HEK293T (cell line): Measurements from ENCODE around the gene PRKCE.

ENCODE experiments used
- CTCF ChIA-PET: fragments of 350-600 bp; formaldehyde crosslinking; extraction: SDS; loops from one replicate; lab custom pipeline; 2021; ENCODE audit warnings: antibody characterized with exemption, inconsistent platforms; lab: Yijun Ruan, JAX
- POLR2A ChIA-PET: fragments of 350-600 bp; formaldehyde crosslinking; extraction: SDS; loops from one replicate; lab custom pipeline; 2020; ENCODE audit warnings: antibody characterized with exemption, inconsistent platforms; lab: Yijun Ruan, JAX
- DNase-seq: peaks from one replicate; pipeline ENCODE4 v3.0.0; 2012; ENCODE audit warnings: mixed read lengths; ENCODE audit errors: extremely low spot score
- ARNT ChIP-seq: fragments of 450-650 bp; IDR thresholded peaks from 2 replicates; pipeline ENCODE4 v1.6.1; 2017; ENCODE audit warnings: mild to moderate bottlenecking
- BHLHE40 ChIP-seq: fragments of 450-650 bp; IDR thresholded peaks from 2 replicates; pipeline ENCODE4 v1.6.1; 2016; ENCODE audit warnings: mild to moderate bottlenecking, moderate library complexity, borderline replicate concordance
- CTBP1 ChIP-seq: fragments of 450-650 bp; IDR thresholded peaks from 2 replicates; pipeline ENCODE4 v1.6.1; 2016; ENCODE audit warnings: borderline replicate concordance
- ELF4 ChIP-seq: fragments of 450-650 bp; IDR thresholded peaks from 2 replicates; pipeline ENCODE4 v1.6.1; 2017; ENCODE audit warnings: antibody characterized with exemption
- FOXA1 ChIP-seq: fragments of 450-650 bp; IDR thresholded peaks from 2 replicates; pipeline ENCODE4 v1.6.1; 2016; ENCODE audit warnings: mild to moderate bottlenecking
- FOXK2 ChIP-seq: fragments of 450-650 bp; IDR thresholded peaks from 2 replicates; pipeline ENCODE4 v1.6.1; 2016; ENCODE audit warnings: mild to moderate bottlenecking
- FOXM1 ChIP-seq: fragments of 450-650 bp; IDR thresholded peaks from 2 replicates; pipeline ENCODE4 v1.6.1; 2017; ENCODE audit warnings: mild to moderate bottlenecking, borderline replicate concordance
- HDGF ChIP-seq: fragments of 450-650 bp; IDR thresholded peaks from 2 replicates; pipeline ENCODE4 v1.6.1; 2017; ENCODE audit warnings: antibody characterized with exemption, borderline replicate concordance
- L3MBTL2 ChIP-seq: fragments of 450-650 bp; conservative IDR thresholded peaks from 2 replicates; pipeline ENCODE4 v1.6.1; 2016; ENCODE audit warnings: mild to moderate bottlenecking
- LEF1 ChIP-seq: fragments of 450-650 bp; IDR thresholded peaks from 2 replicates; pipeline ENCODE4 v1.6.1; 2017; ENCODE audit warnings: mild to moderate bottlenecking, borderline replicate concordance
- NFRKB ChIP-seq: fragments of 450-650 bp; IDR thresholded peaks from 2 replicates; pipeline ENCODE4 v1.6.1; 2016; ENCODE audit warnings: mild to moderate bottlenecking, moderate library complexity
- SP1 ChIP-seq: fragments of 450-650 bp; IDR thresholded peaks from 2 replicates; pipeline ENCODE4 v1.6.1; 2017
- SUZ12 ChIP-seq: fragments of 450-650 bp; IDR thresholded peaks from 2 replicates; pipeline ENCODE4 v1.6.1; 2016; ENCODE audit warnings: mild to moderate bottlenecking
- TARDBP ChIP-seq: fragments of 450-650 bp; IDR thresholded peaks from 2 replicates; pipeline ENCODE4 v1.6.1; 2016
- ZNF384 ChIP-seq: fragments of 450-650 bp; IDR thresholded peaks from 2 replicates; pipeline ENCODE4 v1.6.1; 2016
- TF ChIP-seq, protein P1 (sequence below): fragments of 450-650 bp; IDR thresholded peaks from 2 replicates; pipeline ENCODE4 v1.6.1; 2016

The PRKCE gene

DNA sequence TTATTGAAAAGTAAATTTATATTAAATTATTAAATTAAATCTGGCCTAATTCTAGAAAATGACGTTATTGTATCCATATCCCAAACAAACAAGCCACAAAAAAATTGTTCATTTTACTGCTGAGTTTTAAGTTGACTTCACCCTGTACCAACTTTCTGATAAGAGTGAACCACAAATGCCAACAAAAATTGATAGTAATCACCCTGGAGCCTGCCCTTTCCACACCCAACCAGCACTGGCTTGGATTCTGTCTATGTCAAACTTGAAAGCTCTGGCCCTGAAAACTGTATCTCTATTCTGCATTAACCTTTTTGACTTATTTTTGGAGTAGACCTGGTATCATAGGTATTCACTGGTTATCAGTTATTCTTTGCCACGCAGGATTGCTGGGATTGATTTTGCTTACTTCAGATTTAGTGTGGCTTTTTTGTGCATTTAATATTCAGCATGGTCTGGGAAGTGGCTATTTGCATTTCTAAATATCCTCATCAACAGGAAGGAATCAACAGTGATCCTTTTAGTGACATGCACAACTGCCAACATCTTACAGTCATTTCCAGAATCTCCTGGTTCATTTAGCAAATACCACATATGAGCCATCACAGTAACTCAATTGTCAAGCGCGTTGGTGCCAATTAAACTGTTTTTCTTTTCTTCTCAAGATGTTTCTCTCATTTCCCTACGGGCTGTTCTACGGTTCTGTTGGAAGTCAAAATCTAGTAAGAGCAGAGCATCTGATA is 29.0 kb upstream of the PRKCE start:
- ChIA-PET CTCF (interaction anchor here (0.7 kb wide), 1 partner anchor 160 kb away, joined by 3 read pairs; no protein-coding TSS in a partner anchor), POLR2A (no interaction called here)

DNA sequence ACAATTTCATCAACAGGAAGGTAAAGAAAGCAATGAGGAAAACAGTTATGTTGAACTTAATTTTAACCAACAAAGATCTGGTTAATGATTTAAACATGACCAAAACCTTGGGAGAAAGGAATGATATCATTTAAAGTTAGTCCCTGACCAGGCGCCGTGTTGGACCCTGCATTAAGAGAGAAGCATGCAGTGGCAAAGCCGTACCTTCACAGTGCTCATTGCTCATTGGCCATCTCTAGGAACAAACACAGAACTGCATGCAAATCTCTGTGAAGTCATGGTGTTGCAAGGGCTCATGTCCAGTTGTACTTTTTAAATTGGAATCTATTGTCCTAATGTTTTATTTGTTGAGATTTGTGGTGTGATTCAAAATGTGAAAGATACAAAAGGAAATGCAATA is 28.4 kb upstream of the PRKCE start:
- POLR2A ChIA-PET: no interaction called here
- DNase-seq: no peak
- CTCF ChIA-PET: interaction anchor here (0.7 kb wide), 1 partner anchor 160 kb away, joined by 3 read pairs; no protein-coding TSS in a partner anchor
- no peak for TF ChIP-seq SP1
- no peak for TF ChIP-seq TARDBP
- TF ChIP-seq FOXA1: no peak
- no peak for TF ChIP-seq ELF4
- no peak for TF ChIP-seq ZNF384
- TF ChIP-seq NFRKB: no peak
- TF ChIP-seq SUZ12: no peak

More for the DNA sequence above, 29.0 kb upstream of the PRKCE start:
- no peak for DNase-seq
- no peak for TF ChIP-seq ZNF384
- TF ChIP-seq ARNT: no peak
- TF ChIP-seq SUZ12: no peak
- TF ChIP-seq ELF4: no peak
- no peak for TF ChIP-seq BHLHE40
- no peak for TF ChIP-seq TARDBP
- TF ChIP-seq FOXK2: no peak
- TF ChIP-seq SP1: no peak

DNA sequence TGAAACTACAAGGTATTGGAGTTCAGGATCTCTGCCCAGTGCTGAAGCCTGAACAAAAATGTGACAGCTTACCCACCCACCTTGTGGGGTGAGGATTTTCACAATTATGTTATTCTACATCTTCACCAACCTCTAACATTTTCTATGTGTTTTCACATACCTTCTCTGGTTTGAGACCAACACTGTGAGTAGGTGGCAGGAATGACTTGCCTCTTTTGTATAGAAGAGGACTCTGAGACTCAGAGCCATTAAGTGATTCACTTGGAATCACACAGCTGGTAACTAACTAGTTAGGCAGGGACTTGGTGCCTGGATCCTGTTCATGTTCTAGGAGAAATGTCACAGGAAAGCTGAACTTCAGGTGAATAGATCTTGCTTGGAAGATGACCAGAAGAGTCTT is 25.7 kb upstream of the PRKCE start:
- no peak for DNase-seq
- POLR2A ChIA-PET: interaction anchor here (1.9 kb wide), 1 partner anchor 15 kb away, joined by 8 read pairs; the partner anchor contains the start of gene SRBD1
- CTCF ChIA-PET: no interaction called here
- TF ChIP-seq BHLHE40: no peak
- no peak for TF ChIP-seq L3MBTL2
- no peak for TF ChIP-seq CTBP1
- no peak for TF ChIP-seq SUZ12
- no peak for TF ChIP-seq TARDBP
- TF ChIP-seq HDGF: no peak
- no peak for TF ChIP-seq FOXM1
- TF ChIP-seq NFRKB: no peak
- TF ChIP-seq SP1: no peak
- TF ChIP-seq ARNT: no peak
- no peak for TF ChIP-seq FOXK2
- TF ChIP-seq FOXA1: no peak
- no peak for TF ChIP-seq LEF1

DNA sequence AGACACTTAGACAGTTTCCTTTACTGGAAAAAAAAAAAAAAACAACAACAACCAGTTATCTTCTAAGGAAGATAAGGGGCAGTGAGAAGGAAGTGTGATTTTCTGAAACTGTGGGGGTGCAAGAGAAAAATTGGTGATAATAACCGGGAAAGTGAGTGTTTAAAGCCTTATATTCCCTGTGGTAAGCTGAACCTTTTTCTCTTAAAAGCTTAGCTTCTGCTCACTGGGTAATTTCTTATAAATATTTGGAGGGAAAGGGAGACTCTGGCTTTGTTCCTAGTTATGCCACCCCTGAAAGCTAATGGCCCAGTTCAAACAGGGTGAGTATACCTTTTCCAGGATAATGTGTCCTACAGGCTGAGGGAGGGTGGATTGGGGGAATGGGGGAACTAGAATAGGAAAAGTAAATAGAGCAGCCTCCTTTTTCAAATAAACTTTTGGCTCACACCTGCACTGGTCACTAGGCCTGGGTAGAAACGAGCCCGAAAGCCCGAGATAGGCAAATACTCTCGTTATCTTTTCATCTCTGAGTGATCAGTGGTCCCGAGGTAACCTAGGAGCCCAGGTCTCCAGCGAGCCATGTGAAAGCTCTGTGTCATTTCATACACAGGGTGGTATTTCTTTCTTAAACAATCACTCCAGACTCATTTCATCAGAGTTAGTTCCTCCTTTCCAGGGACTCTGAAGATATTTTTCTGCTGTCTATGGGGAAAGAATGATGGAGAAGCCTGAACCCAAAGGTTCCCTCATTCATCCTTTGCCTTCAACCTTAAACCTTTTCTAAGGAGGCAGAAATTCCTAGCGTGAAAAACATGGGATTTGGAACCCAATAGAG is 24.9 kb upstream of the PRKCE start:
- no peak for DNase-seq
- POLR2A ChIA-PET: interaction anchor here (1.9 kb wide), 1 partner anchor 15 kb away, joined by 8 read pairs; the partner anchor contains the start of gene SRBD1
- TF ChIP-seq ZNF384: no peak
- TF ChIP-seq FOXK2: no peak
- no peak for TF ChIP-seq HDGF
- TF ChIP-seq SP1: no peak
- CTCF ChIA-PET: interaction anchor here (0.6 kb wide), 1 partner anchor 136 kb away, joined by 4 read pairs; no protein-coding TSS in a partner anchor

DNA sequence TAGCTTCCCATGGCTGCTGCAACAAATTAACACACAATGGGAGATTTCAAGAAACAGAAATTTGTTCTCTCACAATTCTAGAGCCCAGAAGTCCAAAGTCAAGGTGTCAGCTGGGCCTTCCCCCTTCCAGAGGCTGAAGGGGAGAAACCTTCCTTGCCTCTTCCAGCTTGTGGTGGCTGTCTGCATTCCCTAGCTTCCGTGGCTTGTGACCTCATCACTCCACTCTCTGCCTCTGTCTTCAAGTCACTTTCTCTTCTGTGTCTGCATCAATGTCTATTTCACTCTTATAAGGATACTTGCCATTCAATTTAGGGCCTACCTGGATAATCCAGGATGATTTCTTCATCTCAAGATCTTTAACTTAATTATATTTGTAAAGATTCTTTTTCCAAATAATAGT is 23.6 kb upstream of the PRKCE start:
- DNase-seq: no peak
- POLR2A ChIA-PET: interaction anchor here (1.9 kb wide), 1 partner anchor 17 kb away, joined by 8 read pairs; the partner anchor contains the start of gene SRBD1

DNA sequence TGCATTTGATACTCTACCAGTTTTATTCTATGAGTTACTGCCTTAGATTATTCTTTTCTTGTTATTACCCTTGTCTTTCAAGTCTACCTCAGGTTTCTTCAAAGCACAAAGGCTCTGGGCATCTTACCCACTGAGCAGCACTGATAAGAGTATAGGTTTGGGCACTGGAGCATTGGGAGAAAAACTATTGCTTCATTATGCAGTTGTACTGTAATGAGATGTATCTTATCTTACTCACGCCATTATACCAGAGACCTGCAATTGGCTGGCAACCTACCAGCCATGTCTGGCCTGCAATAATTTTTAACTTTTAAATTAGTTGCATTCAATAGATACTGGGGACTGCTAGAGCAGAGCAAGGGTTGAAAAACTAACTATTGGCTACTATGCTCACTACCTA is 21.5 kb upstream of the PRKCE start:
- no peak for DNase-seq
- ChIA-PET POLR2A (no interaction called here), CTCF (no interaction called here)
- TF ChIP-seq SP1 (no peak), FOXA1 (no peak), FOXK2 (no peak), CTBP1 (no peak), ARNT (no peak), FOXM1 (no peak), L3MBTL2 (no peak), BHLHE40 (no peak), NFRKB (no peak), SUZ12 (no peak), LEF1 (no peak), HDGF (no peak), ELF4 (no peak), ZNF384 (no peak)
- TF ChIP-seq, protein P1, sequence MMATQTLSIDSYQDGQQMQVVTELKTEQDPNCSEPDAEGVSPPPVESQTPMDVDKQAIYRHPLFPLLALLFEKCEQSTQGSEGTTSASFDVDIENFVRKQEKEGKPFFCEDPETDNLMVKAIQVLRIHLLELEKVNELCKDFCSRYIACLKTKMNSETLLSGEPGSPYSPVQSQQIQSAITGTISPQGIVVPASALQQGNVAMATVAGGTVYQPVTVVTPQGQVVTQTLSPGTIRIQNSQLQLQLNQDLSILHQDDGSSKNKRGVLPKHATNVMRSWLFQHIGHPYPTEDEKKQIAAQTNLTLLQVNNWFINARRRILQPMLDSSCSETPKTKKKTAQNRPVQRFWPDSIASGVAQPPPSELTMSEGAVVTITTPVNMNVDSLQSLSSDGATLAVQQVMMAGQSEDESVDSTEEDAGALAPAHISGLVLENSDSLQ: no peak

More for the DNA sequence above, 23.6 kb upstream of the PRKCE start:
- CTCF ChIA-PET: no interaction called here
- TF ChIP-seq ARNT (no peak), CTBP1 (no peak), FOXA1 (no peak), SP1 (no peak), LEF1 (no peak), FOXK2 (no peak)

DNA sequence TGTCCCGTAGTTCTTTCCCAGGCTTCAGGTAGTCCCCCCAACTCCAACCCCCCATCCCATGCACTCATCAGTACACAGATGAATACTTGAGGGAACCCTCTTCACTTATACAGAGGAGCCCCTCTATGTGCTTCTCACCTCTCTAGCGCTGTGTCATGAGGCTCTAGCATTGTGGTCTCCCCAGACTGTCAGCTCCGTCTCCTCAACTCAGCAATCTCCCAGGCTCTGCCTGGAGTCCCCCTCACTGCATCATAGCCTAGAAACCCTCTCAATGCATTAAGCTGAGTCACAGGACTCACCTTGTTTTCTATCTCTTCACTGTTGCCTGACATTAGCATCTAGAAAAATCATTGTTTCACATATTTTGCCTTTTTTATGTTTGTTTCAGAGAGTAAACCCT is 20.2 kb upstream of the PRKCE start:
- CTCF ChIA-PET: no interaction called here
- no peak for DNase-seq
- POLR2A ChIA-PET: no interaction called here
- TF ChIP-seq SUZ12 (no peak), FOXK2 (no peak), ZNF384 (no peak), L3MBTL2 (no peak), FOXA1 (no peak), HDGF (no peak), LEF1 (no peak), FOXM1 (no peak), CTBP1 (no peak), TARDBP (no peak), BHLHE40 (no peak), NFRKB (no peak), ELF4 (no peak), ARNT (no peak), SP1 (no peak)
- TF ChIP-seq, protein P1: no peak
